ENCODE results near the gene PDXK.

GRCh38 chr21:43717166-43717853 is 1.6 kb upstream of the PDXK start:
- TF ChIP-seq CTCF (conservative IDR thresholded peaks at IDR 0.05 in 1 of 2, IDR thresholded peaks at IDR 0.05 in 1 of 2; ENCODE audit: extremely low read depth in 1 of 2, insufficient read depth in 1 of 2, low read depth in 1 of 2, low read length in 2 of 2) (no peak), EZH2 (IDR thresholded peaks at IDR 0.05; ENCODE audit: borderline replicate concordance, low read length) (no peak)

All from mammary epithelial cell (primary cell).